Measurements from ENCODE around the gene RBMS3.

DNA sequence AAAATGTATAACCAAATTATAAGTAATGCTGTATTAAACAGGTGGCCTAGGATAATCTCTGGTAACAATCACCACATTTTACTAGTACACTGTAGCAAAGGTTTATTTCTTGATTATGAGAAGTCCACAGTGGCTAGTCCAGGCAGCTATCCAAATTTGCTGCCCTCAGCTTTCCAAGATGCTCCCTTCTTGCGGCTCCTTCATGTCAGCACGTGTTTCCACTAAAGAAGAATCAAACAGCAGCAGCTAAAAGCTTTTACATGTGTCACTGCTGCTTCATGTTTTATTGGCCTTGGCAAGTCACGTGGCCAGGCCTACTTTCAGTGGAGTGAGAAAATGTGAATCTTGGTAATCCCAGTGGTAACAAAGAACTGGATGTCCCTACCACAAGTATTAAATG is 5.6 kb upstream of the RBMS3 start:
- TF ChIP-seq POLR2A (IDR thresholded peaks at IDR 0.05; ENCODE audit: low read length) (no peak), GATA1 (IDR thresholded peaks at IDR 0.05; ENCODE audit: low read depth, low read length) (no peak)

All from erythroblast (primary cell).